Thyroid gland (tissue), 4 donors: ENCODE data around the gene RAC2.

ENCODE experiments used
- CTCF ChIP-seq, 6 experiments: fragments of 200-600 bp in 3 of 6; fragments of 450-650 bp in 3 of 6; sonication (generic) in 3 of 6; IDR thresholded peaks; one replicate each; pipeline ENCODE4 v1.5.1; 2016 to 2019; ENCODE audit warnings: antibody characterized with exemption in 6 of 6, mild to moderate bottlenecking in 2 of 6, inconsistent platforms in 1 of 6, moderate library complexity in 1 of 6
- POLR2A ChIP-seq, 2 donors: fragments of 450-650 bp; IDR thresholded peaks; one replicate each; pipeline ENCODE4 v1.6.1; 2017; ENCODE audit warnings: antibody characterized with exemption in 2 of 2, mild to moderate bottlenecking in 2 of 2, moderate library complexity in 1 of 2

GRCh38 chr22:37260155-37260795, 16.2 kb upstream of the RAC2 start:
- TF ChIP-seq CTCF (IDR thresholded peaks at IDR 0.05) (no peak), POLR2A (IDR thresholded peaks at IDR 0.05) (no peak)
